HepG2 (cell line): Measurements from ENCODE around the gene SCAPER. TPM values are rescaled to one million over a fixed set of nuclear protein-coding genes. Genes with fewer than 3 reads are reported as not detected.
A peak's percentile ranks its signal among the peaks of the same experiment; 100 is the strongest.

Experiments used
- BCL6 ChIP-seq: IDR thresholded peaks from 2 replicates; pipeline ENCODE4 v1.6.1; 2016; ENCODE audit warnings: missing genetic modification reagents, missing compliant biosample characterization
- BRCA1 ChIP-seq: sonication (generic); formaldehyde crosslinking; IDR thresholded peaks from 2 replicates; pipeline ENCODE4 v1.4.0; 2020; ENCODE audit warnings: missing genetic modification reagents
- CREB1 ChIP-seq, 2 experiments: fragments of 450-650 bp in 1 of 2; IDR thresholded peaks; 2 replicates each; pipeline ENCODE4 v1.6.1; 2016 to 2017; ENCODE audit warnings: control low read depth in 1 of 2, mild to moderate bottlenecking in 1 of 2, missing compliant biosample characterization in 1 of 2, missing genetic modification characterization in 1 of 2
- DPF2 ChIP-seq: sonication (generic); formaldehyde crosslinking; IDR thresholded peaks from 2 replicates; pipeline ENCODE4 v1.4.0; 2020; ENCODE audit warnings: mild to moderate bottlenecking, low read depth, missing genetic modification reagents, borderline replicate concordance
- HDAC2 ChIP-seq: sonication (generic); formaldehyde crosslinking; IDR thresholded peaks from 2 replicates; pipeline ENCODE4 v1.4.0; 2020; ENCODE audit warnings: missing genetic modification reagents
- MIER3 ChIP-seq: IDR thresholded peaks from 2 replicates; pipeline ENCODE4 v1.6.1; 2016; ENCODE audit warnings: missing compliant biosample characterization, borderline replicate concordance
- NFRKB ChIP-seq: fragments of 450-650 bp; IDR thresholded peaks from 2 replicates; pipeline ENCODE4 v1.6.1; 2017
- RELA ChIP-seq: sonication (generic); formaldehyde crosslinking; IDR thresholded peaks from 2 replicates; pipeline ENCODE4 v1.4.0; 2020; ENCODE audit warnings: missing genetic modification reagents
- RXRB ChIP-seq: IDR thresholded peaks from 2 replicates; pipeline ENCODE4 v1.6.1; 2016; ENCODE audit warnings: borderline replicate concordance, missing genetic modification reagents, missing compliant biosample characterization
- TBX3 ChIP-seq: fragments of 450-650 bp; IDR thresholded peaks from 2 replicates; pipeline ENCODE4 v1.6.1; 2017; ENCODE audit warnings: antibody characterized with exemption, mild to moderate bottlenecking, inconsistent platforms, borderline replicate concordance
- TCF7 ChIP-seq: sonication (generic); IDR thresholded peaks from 2 replicates; pipeline ENCODE4 v1.6.1; 2016; ENCODE audit warnings: antibody characterized with exemption, low read depth
- ZFP62 ChIP-seq: sonication (generic); formaldehyde crosslinking; IDR thresholded peaks from 2 replicates; pipeline ENCODE4 v1.4.0; 2020; ENCODE audit warnings: missing genetic modification reagents
- ZFY ChIP-seq: sonication (generic); formaldehyde crosslinking; IDR thresholded peaks from 2 replicates; pipeline ENCODE4 v1.4.0; 2020; ENCODE audit warnings: missing genetic modification reagents
- ZNF441 ChIP-seq: sonication (generic); formaldehyde crosslinking; IDR thresholded peaks from 2 replicates; pipeline ENCODE4 v1.7.0; 2021; ENCODE audit warnings: missing genetic modification reagents, borderline replicate concordance
- ZNF766 ChIP-seq: sonication (generic); formaldehyde crosslinking; IDR thresholded peaks from 2 replicates; pipeline ENCODE4 v1.5.0; 2020; ENCODE audit warnings: missing genetic modification reagents, borderline replicate concordance
- ZNF770 ChIP-seq: sonication (generic); formaldehyde crosslinking; IDR thresholded peaks from 2 replicates; pipeline ENCODE4 v1.5.0; 2020; ENCODE audit warnings: mild to moderate bottlenecking, missing genetic modification reagents
- polyA plus RNA-seq, 8 experiments: library from polyadenylated mRNA; depleted of rRNA in 3 of 8; stranded (reverse) in 7 of 8; unstranded in 1 of 8; fragments of >200 nt; fragmentation: Illumina TruSeq in 4 of 8; extraction: Trizol in 4 of 8; gene quantifications; 2 replicates each; pipeline versions ENCODE4 v1.2.1 to v1.2.3, GENCODE V29; 2011 to 2016; ENCODE audit warnings: low read depth in 4 of 8, missing spikeins in 1 of 8, mixed read lengths in 1 of 8; ENCODE audit not compliant: insufficient read depth in 1 of 8
- total RNA-seq, 5 experiments: library from RNA; depleted of rRNA; stranded (reverse); fragments of >200 nt; fragmentation: Illumina TruSeq; extraction: Trizol; gene quantifications; 2 replicates each; pipeline ENCODE4 v1.2.3, GENCODE V29; 2016; ENCODE audit warnings: low read depth in 1 of 5
- TF ChIP-seq, protein P1 (sequence below): sonication (generic); formaldehyde crosslinking; IDR thresholded peaks from 2 replicates; pipeline ENCODE4 v1.4.0; 2020; ENCODE audit warnings: missing genetic modification reagents
- TF ChIP-seq, protein P2 (sequence below): sonication (generic); formaldehyde crosslinking; IDR thresholded peaks from 2 replicates; pipeline ENCODE4 v1.4.0; 2020; ENCODE audit warnings: missing genetic modification reagents, borderline replicate concordance
- TF ChIP-seq, protein P3 (sequence below): IDR thresholded peaks from 2 replicates; pipeline ENCODE4 v1.6.1; 2016; ENCODE audit warnings: missing compliant biosample characterization, missing genetic modification reagents, borderline replicate concordance

The SCAPER gene
- total and polyA plus RNA-seq, 2 of the 13 experiments (the other 11 are each of a cell fraction or from before 2014, with no cell fraction given) = 4.3 to 10.5 TPM

DNA sequence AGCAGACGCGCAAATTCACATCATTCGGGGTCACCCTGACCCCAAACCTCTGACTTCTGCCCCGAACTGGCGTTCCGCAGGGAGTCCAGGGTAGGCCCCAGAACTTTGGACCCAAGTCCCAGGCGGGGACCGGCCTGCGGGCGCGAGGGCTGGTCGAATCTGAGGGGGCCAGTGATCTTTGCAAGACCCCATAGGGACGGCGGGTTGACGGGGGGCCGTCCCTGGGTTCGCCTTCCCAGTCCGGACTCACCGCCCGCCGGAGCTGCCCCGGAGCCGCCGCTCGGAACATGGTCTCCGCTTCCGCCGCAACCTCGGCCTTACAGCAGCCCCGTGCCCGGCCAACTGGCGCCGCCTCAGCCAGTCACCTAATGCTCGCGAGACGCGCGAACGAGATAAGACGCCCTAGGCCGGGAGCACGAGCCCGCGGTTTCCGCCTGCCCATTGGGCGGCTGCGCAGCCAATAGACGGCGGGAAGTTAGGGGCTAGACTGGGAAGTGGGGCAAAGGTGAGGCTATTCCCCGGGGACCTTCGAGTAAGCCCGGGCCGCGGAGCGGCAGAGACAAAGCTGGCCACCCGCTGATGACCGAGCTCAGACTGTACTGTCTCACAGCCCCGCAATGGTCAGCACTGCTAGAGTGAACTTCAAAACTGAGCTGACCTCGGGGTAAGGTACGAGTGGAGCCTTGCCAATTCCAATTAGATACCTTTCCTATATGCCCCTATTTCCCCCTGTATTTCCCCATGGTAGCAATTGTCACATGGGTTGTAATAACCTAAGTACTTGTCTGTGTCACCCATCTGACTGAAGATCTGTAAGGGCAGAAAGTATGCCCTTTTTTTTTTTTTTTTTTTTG lies 593.8 kb downstream of the SCAPER start, which contains the start of gene ETFA (continued):
- peak; percentile 55; the same call in 1 of the 2 replicates for TF ChIP-seq MIER3
- no peak for TF ChIP-seq TCF7
- TF ChIP-seq RXRB (CRISPR knock-in tag) = peak; percentile 100
- TF ChIP-seq, protein P1, sequence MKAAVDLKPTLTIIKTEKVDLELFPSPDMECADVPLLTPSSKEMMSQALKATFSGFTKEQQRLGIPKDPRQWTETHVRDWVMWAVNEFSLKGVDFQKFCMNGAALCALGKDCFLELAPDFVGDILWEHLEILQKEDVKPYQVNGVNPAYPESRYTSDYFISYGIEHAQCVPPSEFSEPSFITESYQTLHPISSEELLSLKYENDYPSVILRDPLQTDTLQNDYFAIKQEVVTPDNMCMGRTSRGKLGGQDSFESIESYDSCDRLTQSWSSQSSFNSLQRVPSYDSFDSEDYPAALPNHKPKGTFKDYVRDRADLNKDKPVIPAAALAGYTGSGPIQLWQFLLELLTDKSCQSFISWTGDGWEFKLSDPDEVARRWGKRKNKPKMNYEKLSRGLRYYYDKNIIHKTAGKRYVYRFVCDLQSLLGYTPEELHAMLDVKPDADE (CRISPR knock-in tag) = no peak
- peak; percentile 47; the same call in 1 of the 2 replicates for TF ChIP-seq ZNF766 (CRISPR knock-in tag)
- TF ChIP-seq ZNF770 = no peak; the same call in none of the 2 replicates
- TF ChIP-seq NFRKB = no peak
- TF ChIP-seq BRCA1 = no peak
- TF ChIP-seq ZFP62 (CRISPR knock-in tag) = no peak
- TF ChIP-seq, protein P2, sequence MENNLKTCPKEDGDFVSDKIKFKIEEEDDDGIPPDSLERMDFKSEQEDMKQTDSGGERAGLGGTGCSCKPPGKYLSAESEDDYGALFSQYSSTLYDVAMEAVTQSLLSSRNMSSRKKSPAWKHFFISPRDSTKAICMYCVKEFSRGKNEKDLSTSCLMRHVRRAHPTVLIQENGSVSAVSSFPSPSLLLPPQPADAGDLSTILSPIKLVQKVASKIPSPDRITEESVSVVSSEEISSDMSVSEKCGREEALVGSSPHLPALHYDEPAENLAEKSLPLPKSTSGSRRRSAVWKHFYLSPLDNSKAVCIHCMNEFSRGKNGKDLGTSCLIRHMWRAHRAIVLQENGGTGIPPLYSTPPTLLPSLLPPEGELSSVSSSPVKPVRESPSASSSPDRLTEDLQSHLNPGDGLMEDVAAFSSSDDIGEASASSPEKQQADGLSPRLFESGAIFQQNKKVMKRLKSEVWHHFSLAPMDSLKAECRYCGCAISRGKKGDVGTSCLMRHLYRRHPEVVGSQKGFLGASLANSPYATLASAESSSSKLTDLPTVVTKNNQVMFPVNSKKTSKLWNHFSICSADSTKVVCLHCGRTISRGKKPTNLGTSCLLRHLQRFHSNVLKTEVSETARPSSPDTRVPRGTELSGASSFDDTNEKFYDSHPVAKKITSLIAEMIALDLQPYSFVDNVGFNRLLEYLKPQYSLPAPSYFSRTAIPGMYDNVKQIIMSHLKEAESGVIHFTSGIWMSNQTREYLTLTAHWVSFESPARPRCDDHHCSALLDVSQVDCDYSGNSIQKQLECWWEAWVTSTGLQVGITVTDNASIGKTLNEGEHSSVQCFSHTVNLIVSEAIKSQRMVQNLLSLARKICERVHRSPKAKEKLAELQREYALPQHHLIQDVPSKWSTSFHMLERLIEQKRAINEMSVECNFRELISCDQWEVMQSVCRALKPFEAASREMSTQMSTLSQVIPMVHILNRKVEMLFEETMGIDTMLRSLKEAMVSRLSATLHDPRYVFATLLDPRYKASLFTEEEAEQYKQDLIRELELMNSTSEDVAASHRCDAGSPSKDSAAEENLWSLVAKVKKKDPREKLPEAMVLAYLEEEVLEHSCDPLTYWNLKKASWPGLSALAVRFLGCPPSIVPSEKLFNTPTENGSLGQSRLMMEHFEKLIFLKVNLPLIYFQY = no peak; the same call in 1 of the 2 replicates
- TF ChIP-seq DPF2 (CRISPR knock-in tag) = no peak; the same call in 1 of the 2 replicates
- TF ChIP-seq TBX3 = no peak
- TF ChIP-seq ZFY (CRISPR knock-in tag) = peak; percentile 98
- no peak for TF ChIP-seq RELA (CRISPR knock-in tag)
- TF ChIP-seq CREB1 (IDR thresholded peaks at IDR 0.05) = no peak
- no peak for TF ChIP-seq CREB1 (CRISPR knock-in tag; IDR thresholded peaks at IDR 0.05)
- TF ChIP-seq BCL6 (CRISPR knock-in tag) = peak; percentile 83
- TF ChIP-seq, protein P3, sequence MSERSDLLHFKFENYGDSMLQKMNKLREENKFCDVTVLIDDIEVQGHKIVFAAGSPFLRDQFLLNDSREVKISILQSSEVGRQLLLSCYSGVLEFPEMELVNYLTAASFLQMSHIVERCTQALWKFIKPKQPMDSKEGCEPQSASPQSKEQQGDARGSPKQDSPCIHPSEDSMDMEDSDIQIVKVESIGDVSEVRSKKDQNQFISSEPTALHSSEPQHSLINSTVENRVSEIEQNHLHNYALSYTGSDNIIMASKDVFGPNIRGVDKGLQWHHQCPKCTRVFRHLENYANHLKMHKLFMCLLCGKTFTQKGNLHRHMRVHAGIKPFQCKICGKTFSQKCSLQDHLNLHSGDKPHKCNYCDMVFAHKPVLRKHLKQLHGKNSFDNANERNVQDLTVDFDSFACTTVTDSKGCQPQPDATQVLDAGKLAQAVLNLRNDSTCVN = peak; percentile 55; the same call in 1 of the 2 replicates
- peak; percentile 73 for TF ChIP-seq HDAC2 (CRISPR knock-in tag)
- no peak; the same call in 1 of the 2 replicates for TF ChIP-seq ZNF441
